Retinal pigment epithelial cell (primary cell): Measurements from ENCODE around the gene MTHFR.
"Not testable (repeated sequence)": the region's sequence is repeated elsewhere in the genome, so short reads cannot be mapped to it uniquely, and the experiment has no call there.

ENCODE experiments used
- DNase-seq: peaks from one replicate; pipeline ENCODE4 v3.0.0-alpha.2; 2010; ENCODE audit warnings: low read depth
- H3K4me3 ChIP-seq: 2 replicates; pipeline ENCODE4 v1.5.1; 2011; ENCODE audit warnings: mild to moderate bottlenecking, low read length, control low read depth, moderate library complexity
- TF ChIP-seq, protein P1 (sequence below): conservative IDR thresholded peaks from 2 replicates; pipeline ENCODE4 v1.5.1; 2011; ENCODE audit warnings: low read depth, low read length, control low read depth, inconsistent platforms

MTHFR gene

DNA sequence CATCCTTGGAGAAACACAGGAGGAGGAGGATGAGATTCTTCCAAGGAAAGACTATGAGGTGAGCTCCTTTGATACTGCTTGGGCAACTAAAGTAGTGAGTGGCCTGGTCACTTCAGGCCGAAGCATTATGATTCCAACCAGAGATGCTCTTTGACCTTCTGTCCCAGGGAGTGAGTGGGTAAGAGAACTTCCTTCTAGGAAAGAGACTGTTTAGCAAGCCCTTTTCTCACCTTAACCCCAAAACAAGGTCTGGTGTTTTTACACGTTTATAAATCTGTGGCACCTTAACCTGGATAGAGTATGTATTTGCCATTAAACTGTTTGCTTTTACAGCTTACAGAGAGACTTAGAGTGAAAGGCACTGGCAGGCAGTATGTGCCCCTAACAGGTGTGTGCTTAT is 1.4 kb upstream of the MTHFR start:
- TF ChIP-seq, protein P1, sequence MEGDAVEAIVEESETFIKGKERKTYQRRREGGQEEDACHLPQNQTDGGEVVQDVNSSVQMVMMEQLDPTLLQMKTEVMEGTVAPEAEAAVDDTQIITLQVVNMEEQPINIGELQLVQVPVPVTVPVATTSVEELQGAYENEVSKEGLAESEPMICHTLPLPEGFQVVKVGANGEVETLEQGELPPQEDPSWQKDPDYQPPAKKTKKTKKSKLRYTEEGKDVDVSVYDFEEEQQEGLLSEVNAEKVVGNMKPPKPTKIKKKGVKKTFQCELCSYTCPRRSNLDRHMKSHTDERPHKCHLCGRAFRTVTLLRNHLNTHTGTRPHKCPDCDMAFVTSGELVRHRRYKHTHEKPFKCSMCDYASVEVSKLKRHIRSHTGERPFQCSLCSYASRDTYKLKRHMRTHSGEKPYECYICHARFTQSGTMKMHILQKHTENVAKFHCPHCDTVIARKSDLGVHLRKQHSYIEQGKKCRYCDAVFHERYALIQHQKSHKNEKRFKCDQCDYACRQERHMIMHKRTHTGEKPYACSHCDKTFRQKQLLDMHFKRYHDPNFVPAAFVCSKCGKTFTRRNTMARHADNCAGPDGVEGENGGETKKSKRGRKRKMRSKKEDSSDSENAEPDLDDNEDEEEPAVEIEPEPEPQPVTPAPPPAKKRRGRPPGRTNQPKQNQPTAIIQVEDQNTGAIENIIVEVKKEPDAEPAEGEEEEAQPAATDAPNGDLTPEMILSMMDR = no peak
- DNase-seq = no peak
- H3K4me3 ChIP-seq = peak overlapping the region; percentile 52

DNA sequence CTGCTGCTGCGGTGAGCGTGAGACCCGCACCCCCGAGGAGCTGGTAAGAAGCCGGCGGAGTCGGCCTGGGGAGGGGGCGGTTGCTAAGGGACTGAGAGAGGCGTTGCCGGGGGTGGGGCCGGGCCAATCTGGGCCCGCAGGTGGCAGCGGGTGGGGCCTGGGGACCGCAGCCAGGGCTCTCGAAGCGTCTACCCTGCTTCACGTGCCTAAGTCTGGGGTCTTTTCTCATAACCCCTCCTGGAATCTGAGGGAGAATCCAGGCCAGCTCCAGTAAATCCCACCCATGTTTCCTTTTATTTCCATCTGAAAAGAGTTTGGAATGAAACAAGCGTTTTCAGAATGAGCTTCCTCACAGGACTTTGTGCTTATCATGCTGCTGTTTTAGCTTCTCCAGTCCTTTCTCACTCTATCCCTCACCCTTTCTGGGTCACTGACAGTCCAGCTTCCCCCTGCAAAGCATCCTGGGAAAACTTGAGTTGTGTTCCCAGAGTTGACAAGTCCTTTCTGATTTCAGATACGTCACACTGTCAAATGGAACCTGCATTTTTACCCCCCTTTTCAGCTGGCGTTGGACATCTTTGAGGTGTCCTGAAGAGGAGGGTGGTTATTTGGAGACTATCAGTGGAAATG is 658 bp upstream of the MTHFR start:
- TF ChIP-seq, protein P1 = no peak
- no peak for DNase-seq
- peak overlapping the region; percentile 52 for H3K4me3 ChIP-seq

DNA sequence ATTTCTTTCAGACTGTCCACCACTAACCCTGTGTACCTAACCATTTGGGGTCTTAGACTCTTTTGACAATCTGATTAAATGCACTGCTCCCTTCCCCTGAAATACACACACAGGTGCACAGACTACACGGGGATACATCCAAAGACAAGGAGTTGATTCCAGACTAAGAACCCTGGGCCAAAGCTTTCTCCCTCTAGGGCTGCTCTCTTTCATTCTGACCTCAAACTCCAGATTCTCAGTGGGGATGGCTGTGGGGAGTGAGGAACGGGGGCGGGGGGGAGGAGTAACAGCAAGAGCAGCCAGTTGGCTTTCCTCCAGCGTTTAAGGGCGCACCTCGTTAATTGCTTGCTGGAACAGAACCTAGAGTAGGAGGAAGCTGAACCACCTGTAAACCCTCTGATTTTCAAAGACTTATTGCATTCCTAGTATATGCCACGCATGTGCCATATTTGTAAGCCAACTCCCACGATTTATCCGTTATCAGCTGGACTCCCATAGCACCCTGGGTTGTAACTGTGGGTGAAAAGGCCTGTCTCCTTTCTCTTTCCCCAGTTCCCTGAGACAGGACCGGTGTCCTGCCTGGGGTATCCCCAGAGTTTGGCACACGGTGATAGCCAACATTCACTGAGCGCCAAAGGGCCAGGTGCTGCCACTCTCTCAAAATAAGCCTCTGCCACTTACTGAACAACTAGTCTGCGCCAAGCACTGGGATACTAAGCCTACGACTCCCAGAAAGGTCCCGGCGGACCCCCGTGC is 920 bp downstream of the MTHFR start:
- DNase-seq = peak; percentile 68
- TF ChIP-seq, protein P1 = no peak
- H3K4me3 ChIP-seq = peak overlapping the region; percentile 52

DNA sequence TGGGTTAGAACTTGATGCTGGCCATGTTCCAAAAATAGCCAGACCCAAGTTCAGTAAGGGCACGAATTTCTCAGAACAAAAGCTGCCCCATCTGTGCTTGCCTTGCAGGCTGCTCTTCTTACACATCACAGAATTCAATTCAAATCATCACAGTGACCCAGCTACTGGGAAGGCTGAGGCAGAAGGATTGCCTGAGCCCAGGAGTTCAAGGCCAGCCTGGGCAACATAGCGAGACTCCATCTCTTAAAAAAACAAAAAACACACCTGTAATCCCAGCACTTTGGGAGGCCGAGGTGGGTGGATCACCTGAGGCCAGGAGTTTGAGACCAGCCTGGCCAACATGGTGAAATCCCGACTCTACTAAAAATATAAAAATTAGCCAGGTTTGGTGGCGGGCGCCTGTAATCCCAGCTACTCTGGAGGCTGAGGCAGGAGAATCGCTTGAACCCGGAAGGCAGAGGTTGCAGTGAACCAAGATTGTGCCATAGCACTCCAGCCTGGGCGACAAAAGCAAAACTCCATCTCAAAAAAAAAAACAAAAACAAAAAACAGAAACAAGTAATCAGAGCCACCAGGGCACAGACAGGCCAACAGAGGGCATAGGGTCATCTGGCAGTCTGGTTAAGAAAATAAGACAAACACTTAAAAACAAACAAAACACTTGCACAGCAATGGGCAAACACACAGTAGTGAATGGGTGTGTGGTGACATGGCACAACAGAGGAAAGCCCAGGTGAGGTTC is 1.7 kb downstream of the MTHFR start:
- not testable (repeated sequence) for DNase-seq
- H3K4me3 ChIP-seq = peak overlapping the region; percentile 68

DNA sequence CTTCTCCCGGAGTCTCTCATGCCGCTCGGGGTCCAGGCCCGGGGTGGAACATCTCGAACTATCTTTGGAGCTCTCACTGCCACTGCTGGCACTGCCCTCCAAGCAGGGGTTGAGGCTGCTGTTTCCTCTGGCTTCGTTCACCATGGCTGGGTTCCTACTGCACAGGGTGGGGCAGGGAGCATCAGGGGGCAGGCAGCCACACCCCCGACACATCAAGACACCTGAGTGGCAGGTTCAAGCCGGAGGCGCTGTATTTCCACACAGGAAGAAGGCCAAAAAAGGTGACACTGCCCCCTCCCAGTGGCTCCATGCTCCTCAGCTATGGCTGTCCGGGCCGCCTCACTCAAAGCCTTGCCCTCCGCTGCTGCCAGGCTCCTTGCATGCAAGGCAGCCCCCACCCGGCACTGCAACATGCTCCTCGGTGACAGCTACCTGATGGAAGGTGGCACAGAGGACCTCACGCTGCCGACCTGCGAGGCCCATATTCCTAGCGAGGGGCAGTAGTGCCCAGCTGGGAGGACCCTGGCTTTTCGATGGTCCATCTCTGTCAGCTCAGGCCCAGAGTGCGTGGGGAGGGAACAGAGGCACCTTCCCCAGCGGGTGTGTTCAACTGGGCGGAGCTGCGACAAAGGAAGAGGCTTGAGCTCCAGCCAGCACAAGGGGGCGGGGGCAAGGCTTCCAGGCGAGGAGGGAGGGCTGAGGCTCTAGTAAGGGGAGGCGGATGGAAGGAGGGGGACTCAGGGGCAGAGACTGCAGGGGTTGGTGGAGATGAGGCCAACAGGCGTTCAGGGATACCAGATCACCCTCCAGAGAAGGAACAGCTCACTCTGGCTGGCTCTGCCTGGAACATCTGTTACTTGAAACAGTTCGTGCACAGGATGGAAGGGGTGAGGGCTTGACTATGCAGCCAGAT is 2.5 kb downstream of the MTHFR start:
- DNase-seq = peak; percentile 83
- H3K4me3 ChIP-seq = peak overlapping the region; percentile 68
- TF ChIP-seq, protein P1 = no peak

DNA sequence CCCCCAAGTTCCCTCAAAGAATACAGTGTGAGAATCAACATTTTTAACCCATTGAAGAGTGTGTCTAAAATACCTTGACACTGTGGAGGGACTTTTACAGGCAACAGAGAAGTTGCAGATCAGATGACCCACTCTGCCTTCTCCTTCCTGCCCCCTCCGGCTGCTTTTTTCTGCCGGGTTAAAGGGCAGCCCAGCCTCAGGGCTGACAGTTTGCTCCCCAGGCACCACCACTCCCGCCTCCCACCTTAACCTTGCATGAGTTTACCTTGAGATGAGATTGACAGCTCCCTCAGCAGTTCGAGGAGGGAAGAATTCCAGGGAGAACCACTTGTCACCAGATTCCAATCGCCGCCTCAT is 3.2 kb downstream of the MTHFR start:
- DNase-seq = no peak
- H3K4me3 ChIP-seq = peak overlapping the region; percentile 68
- TF ChIP-seq, protein P1 = no peak
